A673 (cell line): ENCODE results near the gene SDHB. TPM values are rescaled to one million over a fixed set of nuclear protein-coding genes. Genes with fewer than 3 reads are reported as not detected.

Experiments
- BruUV-seq: library from RNA; stranded (reverse); fragments of 400-500 nt; replicated peaks from 2 replicates; lab custom pipeline; 2021; lab: Mats Ljungman, UMichigan
- CTCF ChIA-PET: fragments of 300-600 bp; sonication (Branson Sonifier 250); formaldehyde crosslinking; loops from one replicate; lab custom pipeline; 2022; ENCODE audit warnings: antibody characterized with exemption; lab: Charles Lee
- POLR2A ChIA-PET: fragments of 300-600 bp; sonication (Branson Sonifier 250); formaldehyde crosslinking; loops from one replicate; lab custom pipeline; 2022; ENCODE audit warnings: antibody characterized with exemption; ENCODE audit not compliant: low non-redundant PET; lab: Charles Lee
- DNase-seq: peaks from one replicate; pipeline ENCODE4 v3.0.0-alpha.2; 2015; ENCODE audit warnings: low spot score
- H3K27ac ChIP-seq: fragments of 200-600 bp; sonication (generic); 2 replicates; pipeline ENCODE4 v1.5.1; 2016; ENCODE audit warnings: mixed run types, low read depth, mild to moderate bottlenecking, mixed read lengths, antibody characterized with exemption, low read length; ENCODE audit not compliant: poor library complexity, severe bottlenecking
- H3K27me3 ChIP-seq: fragments of 200-600 bp; sonication (generic); replicated peaks from 2 replicates; pipeline ENCODE4 v1.6.1; 2017; ENCODE audit warnings: mixed run types, low read depth, mild to moderate bottlenecking, mixed read lengths, antibody characterized with exemption, low read length; ENCODE audit not compliant: insufficient read depth, poor library complexity
- H3K36me3 ChIP-seq: fragments of 200-600 bp; sonication (generic); 2 replicates; pipeline ENCODE4 v1.6.1; 2016; ENCODE audit warnings: mixed run types, mild to moderate bottlenecking, mixed read lengths, antibody characterized with exemption, low read length; ENCODE audit not compliant: insufficient read depth, poor library complexity, severe bottlenecking
- H3K4me1 ChIP-seq: fragments of 200-600 bp; sonication (generic); 2 replicates; pipeline ENCODE4 v1.6.1; 2017; ENCODE audit warnings: mixed run types, mild to moderate bottlenecking, mixed read lengths, antibody characterized with exemption, low read length; ENCODE audit not compliant: insufficient read depth, poor library complexity, severe bottlenecking
- H3K4me3 ChIP-seq: fragments of 200-600 bp; sonication (generic); 2 replicates; pipeline ENCODE4 v1.5.1; 2016; ENCODE audit warnings: low read depth, mixed run types, mild to moderate bottlenecking, mixed read lengths, low read length; ENCODE audit not compliant: poor library complexity, severe bottlenecking
- H3K9me3 ChIP-seq: fragments of 200-600 bp; sonication (generic); 2 replicates; pipeline ENCODE4 v1.6.1; 2016; ENCODE audit warnings: mixed run types, low read depth, mild to moderate bottlenecking, mixed read lengths, antibody characterized with exemption, low read length; ENCODE audit not compliant: poor library complexity, severe bottlenecking
- CTCF ChIP-seq: fragments of 300-800, 200-600 bp; sonication (generic); conservative IDR thresholded peaks from 2 replicates; pipeline ENCODE4 v1.5.1; 2017; ENCODE audit warnings: low read depth, mild to moderate bottlenecking, antibody characterized with exemption, low read length, moderate library complexity, mixed read lengths
- EZH2 ChIP-seq: fragments of 200-600 bp; sonication (generic); IDR thresholded peaks from 2 replicates; pipeline ENCODE4 v1.6.1; 2017; ENCODE audit warnings: borderline replicate concordance, low read depth, mild to moderate bottlenecking, mixed read lengths, antibody characterized with exemption, low read length; ENCODE audit not compliant: poor library complexity, severe bottlenecking
- intact Hi-C: fragments of 100-400 bp; cut with micrococcal nuclease; formaldehyde crosslinking; loops from one replicate; pipeline ENCODE4 v1.10.0; 2022; ENCODE audit not compliant: unreplicated experiment
- total RNA-seq: library from RNA; stranded (reverse); gene quantifications from 2 replicates; pipeline ENCODE4 v1.2.3, GENCODE V29; 2021

Gene SDHB
- total RNA-seq, 1 experiment from 2014 or later, result 208 TPM

DNA sequence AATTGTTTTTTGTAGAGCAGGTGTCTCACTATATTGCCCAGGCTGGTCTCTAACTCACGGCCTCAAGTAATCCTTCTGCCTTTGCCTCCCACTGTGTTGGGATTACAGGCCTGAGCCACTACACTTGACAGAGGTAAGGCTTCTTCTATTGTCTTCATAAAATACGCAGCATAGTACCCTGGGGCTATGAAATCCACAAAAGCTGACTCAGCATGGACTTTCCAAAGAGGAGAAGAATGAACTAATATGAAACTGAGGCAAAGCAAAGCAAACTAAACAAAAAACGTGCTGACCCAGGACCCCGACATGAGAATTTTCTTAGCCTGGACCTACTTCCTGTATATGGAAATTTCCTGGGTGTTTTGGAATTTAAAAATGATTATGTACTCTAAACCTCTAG lies 23.6 kb downstream of the SDHB start:
- Histone ChIP-seq H3K36me3 (peaks cover 43% of the 10 kb centered on the region), H3K27me3 (no peaks in the 10 kb centered on the region), H3K9me3 (no peaks in the 10 kb centered on the region), H3K27ac (no peak overlapping the region), H3K4me1 (peaks cover 26% of the 10 kb centered on the region), H3K4me3 (no peak overlapping the region)
- BruUV-seq, result no TSS peak
- CTCF ChIA-PET, result interaction anchor here (0.6 kb wide), 1 partner anchor 67 kb away, joined by 10 read pairs; no protein-coding TSS in a partner anchor
- POLR2A ChIA-PET, result no interaction called here
- intact Hi-C loops, result no loop called here
- no peak for TF ChIP-seq EZH2
- TF ChIP-seq CTCF, result no peak
- peak; percentile 50 for DNase-seq

DNA sequence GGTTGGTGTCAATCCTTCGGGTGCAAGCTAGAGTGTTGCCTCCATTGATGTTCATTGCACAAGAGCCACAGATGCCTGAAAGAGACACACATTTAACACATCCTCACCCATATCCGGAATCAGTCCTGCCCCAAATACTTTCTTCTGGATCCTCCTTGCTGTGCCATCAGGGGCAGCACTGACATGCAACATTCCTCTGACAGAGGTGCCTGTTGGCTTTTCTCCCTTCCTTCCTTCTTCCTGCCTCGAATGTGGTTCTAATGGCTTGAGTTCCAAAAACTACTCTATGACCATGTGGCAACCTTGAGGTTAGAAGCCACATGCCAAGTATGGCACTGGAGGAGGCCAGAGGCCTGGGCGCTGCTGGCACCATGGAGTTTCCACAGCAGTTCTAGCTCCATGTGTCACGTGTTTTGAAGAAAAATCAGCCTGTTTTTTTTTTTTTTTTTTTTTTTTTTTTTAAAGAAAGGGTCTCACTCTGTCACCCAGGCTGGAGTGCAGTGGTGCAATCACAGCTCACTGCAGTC lies 25.1 kb downstream of the SDHB start:
- Histone ChIP-seq H3K27me3 (no peaks in the 10 kb centered on the region), H3K9me3 (no peaks in the 10 kb centered on the region), H3K4me3 (no peak overlapping the region), H3K36me3 (peaks cover 58% of the 10 kb centered on the region), H3K4me1 (peaks cover 26% of the 10 kb centered on the region), H3K27ac (no peak overlapping the region)
- ChIA-PET POLR2A (no interaction called here), CTCF (interaction anchor here (0.6 kb wide), 1 partner anchor 343 kb away, joined by 5 read pairs; no protein-coding TSS in a partner anchor)
- no TSS peak for BruUV-seq
- no peak for DNase-seq
- TF ChIP-seq EZH2 (no peak), CTCF (no peak)
- intact Hi-C loops, result no loop called here

DNA sequence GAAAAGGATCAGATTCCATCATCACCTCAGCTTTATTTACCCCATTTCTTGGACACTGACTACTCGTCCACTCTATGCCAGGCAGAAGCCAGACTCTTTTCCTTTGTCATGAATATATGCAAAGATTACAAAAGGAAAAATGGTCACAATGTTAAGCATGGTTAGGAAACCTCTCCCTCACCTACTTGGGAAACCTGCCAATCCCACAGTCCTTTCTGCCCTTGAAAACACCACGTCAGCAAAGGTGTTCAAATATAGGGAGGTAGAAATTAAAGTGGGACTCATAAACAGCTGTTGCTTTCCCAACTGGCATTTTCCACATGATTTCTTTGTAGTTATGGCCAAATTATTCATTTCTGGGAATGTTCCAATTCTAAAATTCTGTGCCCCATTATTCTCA lies 25.9 kb downstream of the SDHB start:
- TF ChIP-seq EZH2 (no peak), CTCF (no peak)
- no TSS peak for BruUV-seq
- Histone ChIP-seq H3K36me3 (peaks cover 63% of the 10 kb centered on the region), H3K4me3 (no peak overlapping the region), H3K9me3 (no peaks in the 10 kb centered on the region), H3K27me3 (no peaks in the 10 kb centered on the region), H3K4me1 (peaks cover 26% of the 10 kb centered on the region), H3K27ac (no peak overlapping the region)
- intact Hi-C loops, result no loop called here
- CTCF ChIA-PET, result no interaction called here
- POLR2A ChIA-PET, result no interaction called here
- no peak for DNase-seq
